Stimulated activated CD8-positive, alpha-beta memory T cell treated with anti-CD3 and anti-CD28 coated beads, Interleukin-7, amount 100 ng/mL, for 24 hours (primary cell): ENCODE results near the gene PRPF18.

Source experiments
- DNase-seq: peaks from one replicate; pipeline ENCODE4 v3.0.0-alpha.2; 2020; ENCODE audit warnings: low read depth

Gene PRPF18

GRCh38 chr10:13669182-13669855 is 82.6 kb downstream of the PRPF18 start:
- DNase-seq, result no peak

GRCh38 chr10:13669901-13670300 is 83.1 kb downstream of the PRPF18 start:
- no peak for DNase-seq

GRCh38 chr10:13670311-13670710 is 83.5 kb downstream of the PRPF18 start:
- no peak for DNase-seq

GRCh38 chr10:13671904-13672303 is 85.1 kb downstream of the PRPF18 start:
- DNase-seq, result no peak

- DNase-seq, result no peak
Measured at GRCh38 chr10:13672548-13672947, 85.8 kb downstream of the PRPF18 start.

- no peak for DNase-seq
Measured at GRCh38 chr10:13673156-13673555, 86.4 kb downstream of the PRPF18 start.

GRCh38 chr10:13674645-13675588 is 88.2 kb downstream of the PRPF18 start:
- DNase-seq, result no peak

GRCh38 chr10:13678101-13678843 is 91.5 kb downstream of the PRPF18 start:
- DNase-seq, result no peak
